Panc1 (cell line): ENCODE results near the gene NHS.

Source experiments
- POLR2AphosphoS5 ChIP-seq: IDR thresholded peaks from 2 replicates; pipeline ENCODE4 v1.6.1; 2012; ENCODE audit warnings: mild to moderate bottlenecking, low read depth, low read length, moderate library complexity
- TF ChIP-seq, protein P1 (sequence below): fragments of 450-650 bp; IDR thresholded peaks from 2 replicates; pipeline ENCODE4 v1.5.1; 2017; ENCODE audit warnings: mild to moderate bottlenecking

DNA sequence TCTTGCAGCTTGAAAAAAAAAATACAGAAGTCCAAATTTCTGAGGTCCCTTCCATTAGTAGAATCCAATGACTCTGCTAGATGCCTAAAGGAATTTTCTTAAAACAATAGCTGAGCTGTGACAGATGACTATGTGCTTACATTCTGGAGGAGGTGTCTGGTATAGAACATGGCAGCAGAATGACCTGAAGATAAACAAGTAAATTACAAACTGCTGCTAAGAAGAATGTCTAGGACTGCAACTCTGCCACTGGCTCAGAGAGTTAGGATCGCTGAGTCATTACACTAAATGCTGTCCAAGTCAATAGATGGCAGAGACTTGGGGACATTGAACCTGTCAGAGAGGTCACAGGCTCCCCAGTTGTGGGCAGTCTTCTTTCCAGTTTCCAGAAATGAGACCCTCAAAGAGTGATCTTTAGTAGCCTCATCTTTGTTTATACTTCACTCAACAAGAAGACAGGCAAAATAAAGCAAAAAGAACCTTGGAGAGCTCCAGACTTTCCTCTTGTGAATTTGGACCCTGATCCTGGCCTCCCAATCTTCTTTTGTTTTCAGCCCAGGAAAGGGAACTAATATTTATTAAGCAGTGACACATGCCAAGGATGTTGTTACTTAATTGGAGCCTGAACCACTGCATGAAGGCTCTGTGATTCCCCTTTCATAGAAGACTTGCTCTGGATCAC lies 305.9 kb downstream of the NHS start:
- TF ChIP-seq, protein P1, sequence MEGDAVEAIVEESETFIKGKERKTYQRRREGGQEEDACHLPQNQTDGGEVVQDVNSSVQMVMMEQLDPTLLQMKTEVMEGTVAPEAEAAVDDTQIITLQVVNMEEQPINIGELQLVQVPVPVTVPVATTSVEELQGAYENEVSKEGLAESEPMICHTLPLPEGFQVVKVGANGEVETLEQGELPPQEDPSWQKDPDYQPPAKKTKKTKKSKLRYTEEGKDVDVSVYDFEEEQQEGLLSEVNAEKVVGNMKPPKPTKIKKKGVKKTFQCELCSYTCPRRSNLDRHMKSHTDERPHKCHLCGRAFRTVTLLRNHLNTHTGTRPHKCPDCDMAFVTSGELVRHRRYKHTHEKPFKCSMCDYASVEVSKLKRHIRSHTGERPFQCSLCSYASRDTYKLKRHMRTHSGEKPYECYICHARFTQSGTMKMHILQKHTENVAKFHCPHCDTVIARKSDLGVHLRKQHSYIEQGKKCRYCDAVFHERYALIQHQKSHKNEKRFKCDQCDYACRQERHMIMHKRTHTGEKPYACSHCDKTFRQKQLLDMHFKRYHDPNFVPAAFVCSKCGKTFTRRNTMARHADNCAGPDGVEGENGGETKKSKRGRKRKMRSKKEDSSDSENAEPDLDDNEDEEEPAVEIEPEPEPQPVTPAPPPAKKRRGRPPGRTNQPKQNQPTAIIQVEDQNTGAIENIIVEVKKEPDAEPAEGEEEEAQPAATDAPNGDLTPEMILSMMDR = no peak
- TF ChIP-seq POLR2AphosphoS5 = no peak
